ENCODE results near the gene SORCS2. TPM values are rescaled to one million over a fixed set of nuclear protein-coding genes. Genes with fewer than 3 reads are reported as not detected.

Gene SORCS2
- total RNA-seq, 4 donors from 2014 or later: 0.53 to 9.9 (median 0.90) TPM

DNA sequence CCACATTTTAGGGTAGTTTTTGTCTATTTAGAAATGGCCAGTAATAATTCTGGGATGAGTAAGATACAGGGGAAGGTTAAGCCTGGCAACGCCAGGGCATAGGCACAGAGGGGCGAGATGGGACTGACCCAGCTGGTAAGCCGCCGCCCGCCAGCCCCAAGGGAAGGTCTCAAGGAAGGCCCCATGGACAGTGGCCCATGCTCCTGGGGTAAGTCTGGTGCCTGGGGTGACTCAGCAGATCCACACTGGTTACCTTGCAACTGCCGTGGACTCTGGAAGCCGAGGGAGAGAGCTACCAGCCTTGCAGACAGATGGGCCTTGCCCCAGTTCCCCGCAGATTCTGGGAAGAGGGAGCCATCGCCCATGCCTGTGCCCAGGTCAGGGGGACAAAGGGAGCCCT, 567.9 kb downstream of the SORCS2 start:
- TF ChIP-seq POLR2A (IDR thresholded peaks at IDR 0.05): no peak
- TF ChIP-seq CTCF (IDR thresholded peaks at IDR 0.05): no peak
- Histone ChIP-seq H3K4me3 (no peak overlapping the region), H3K27ac (no peak overlapping the region), H3K9me3 (no peaks in the 10 kb centered on the region), H3K27me3 (no peaks in the 10 kb centered on the region), H3K4me1 (peaks cover 0 to 6% (median 0%) of the 10 kb centered on the region in 4 donors), H3K36me3 (peaks cover 0 to 45% (median 0%) of the 10 kb centered on the region in 3 donors)
- no peak for DNase-seq

DNA sequence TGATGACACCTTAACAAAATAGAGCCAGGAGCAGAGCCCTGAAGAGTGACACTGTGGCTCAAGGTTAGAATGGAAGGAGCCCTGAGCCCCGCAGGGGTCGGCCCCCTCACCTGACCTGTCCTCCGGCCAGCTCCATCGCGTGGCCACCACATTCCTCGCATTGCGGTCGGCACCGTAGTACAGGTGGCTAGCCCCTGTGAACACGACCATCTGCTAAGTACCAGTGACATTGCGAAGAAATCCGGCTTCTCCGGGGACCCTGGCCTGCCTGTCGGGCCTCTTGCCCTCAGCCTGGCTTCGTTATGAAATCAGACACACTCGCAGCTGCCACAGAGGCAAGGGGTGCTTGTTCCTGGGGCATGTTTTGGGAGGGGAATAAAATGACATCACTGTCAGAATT, 568.4 kb downstream of the SORCS2 start:
- TF ChIP-seq CTCF (IDR thresholded peaks at IDR 0.05) (no peak), POLR2A (IDR thresholded peaks at IDR 0.05) (no peak)
- Histone ChIP-seq H3K36me3 (peaks cover 0 to 50% (median 0%) of the 10 kb centered on the region in 3 donors), H3K27ac (no peak overlapping the region)

GRCh38 chr4:7761312-7761711, 569.0 kb downstream of the SORCS2 start:
- H3K27ac ChIP-seq: no peak overlapping the region
- TF ChIP-seq CTCF (IDR thresholded peaks at IDR 0.05) (no peak), POLR2A (IDR thresholded peaks at IDR 0.05) (no peak)
- H3K4me1 ChIP-seq: peaks cover 0 to 6% (median 0%) of the 10 kb centered on the region in 4 donors
- no peak for DNase-seq
- no peaks in the 10 kb centered on the region for H3K27me3 ChIP-seq
- H3K36me3 ChIP-seq: peaks cover 0 to 50% (median 0%) of the 10 kb centered on the region in 3 donors
- H3K4me3 ChIP-seq: no peak overlapping the region
- H3K9me3 ChIP-seq: no peaks in the 10 kb centered on the region

More for the DNA sequence above, 568.4 kb downstream of the SORCS2 start:
- Histone ChIP-seq H3K9me3 (no peaks in the 10 kb centered on the region), H3K4me3 (no peak overlapping the region), H3K27me3 (no peaks in the 10 kb centered on the region), H3K4me1 (peaks cover 0 to 6% (median 0%) of the 10 kb centered on the region in 4 donors)
- no peak for DNase-seq

DNA sequence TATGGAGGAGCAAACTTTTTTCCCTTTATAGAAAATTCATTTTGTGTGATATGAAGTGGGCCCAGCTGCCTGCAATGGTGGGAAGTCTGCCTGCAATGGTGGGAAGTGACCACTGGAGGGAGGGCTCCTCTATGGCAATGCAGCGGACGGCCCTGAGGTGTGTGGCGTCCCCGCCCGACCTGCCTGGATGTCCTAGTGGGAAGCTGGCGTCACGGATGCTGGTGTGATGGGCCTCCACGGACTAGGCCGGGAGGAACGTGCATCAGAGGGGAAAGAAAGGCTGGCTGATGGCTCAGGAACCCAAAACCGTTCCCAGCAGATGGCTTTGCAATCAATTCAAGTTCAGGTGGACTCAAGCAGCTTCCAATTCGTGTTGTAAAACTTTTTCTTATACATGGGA, 569.4 kb downstream of the SORCS2 start:
- no peak overlapping the region for H3K4me3 ChIP-seq
- TF ChIP-seq POLR2A (IDR thresholded peaks at IDR 0.05): no peak
- peak in 5 of 6 experiments; percentile 59 to 71 (median 67) for TF ChIP-seq CTCF (IDR thresholded peaks at IDR 0.05)
- H3K4me1 ChIP-seq: peaks cover 0 to 6% (median 0%) of the 10 kb centered on the region in 4 donors
- H3K9me3 ChIP-seq: no peaks in the 10 kb centered on the region
- no peaks in the 10 kb centered on the region for H3K27me3 ChIP-seq
- peak; percentile 23 to 80 (median 71) for DNase-seq
- H3K36me3 ChIP-seq: peaks cover 0 to 54% (median 0%) of the 10 kb centered on the region in 3 donors
- peak overlapping the region in 1 of 4 donors; percentile 28 for H3K27ac ChIP-seq

GRCh38 chr4:7762376-7763030, 570.2 kb downstream of the SORCS2 start:
- TF ChIP-seq CTCF (IDR thresholded peaks at IDR 0.05): no peak
- no peak for TF ChIP-seq POLR2A (IDR thresholded peaks at IDR 0.05)

More at GRCh38 chr4:7762376-7763030, 570.2 kb downstream of the SORCS2 start:
- Histone ChIP-seq H3K4me1 (peaks cover 0 to 1% (median 0%) of the 10 kb centered on the region in 4 donors), H3K27ac (peak overlapping the region in 1 of 4 donors; percentile 28), H3K27me3 (no peaks in the 10 kb centered on the region), H3K4me3 (no peak overlapping the region), H3K9me3 (no peaks in the 10 kb centered on the region), H3K36me3 (peaks cover 0 to 62% (median 0%) of the 10 kb centered on the region in 3 donors)
- DNase-seq: no peak

All from Peyer's patch (tissue), 4 donors.